B cell (primary cell): Measurements from ENCODE around the gene ARHGEF10L.

Source experiments
- CTCF ChIP-seq: fragments of 200-600 bp; IDR thresholded peaks from one replicate; pipeline ENCODE4 v1.8.0; 2022; ENCODE audit warnings: antibody characterized with exemption, mild to moderate bottlenecking
- EZH2 ChIP-seq: IDR thresholded peaks from 2 replicates; pipeline ENCODE4 v1.6.1; 2012; ENCODE audit warnings: borderline replicate concordance, low read depth, mild to moderate bottlenecking, moderate library complexity, low read length; ENCODE audit not compliant: insufficient read depth, poor library complexity, severe bottlenecking

GRCh38 chr1:17639703-17640340, 100.3 kb downstream of the ARHGEF10L start:
- no peak for TF ChIP-seq EZH2
- no peak for TF ChIP-seq CTCF
